Measurements from ENCODE around the gene HMCN2. TPM values are rescaled to one million over a fixed set of nuclear protein-coding genes. Genes with fewer than 3 reads are reported as not detected.

HMCN2 gene
- polyA plus RNA-seq, 2 of the 4 experiments (the other 2 are of a cell fraction), result 0.01 TPM; not detected in 1

GRCh38 chr9:130222833-130223232, 42.7 kb upstream of the HMCN2 start:
- no peaks in the 10 kb centered on the region for H3K4me1 ChIP-seq
- WGBS (ENCODE audit: missing lambda C conversion rate), result 81% methylated on average over 8 of the region's 9 CpGs
- peaks cover 7% of the 10 kb centered on the region; the same call in 2 of the 3 replicates for H3K9me3 ChIP-seq
- no peak overlapping the region for H3K4me3 ChIP-seq
- no peak overlapping the region for H3K4me2 ChIP-seq
- ChIA-PET POLR2A (no interaction called here), CTCF (interaction anchor here (1.1 to 2.7 kb wide), 6 partner anchors 11 to 115 kb away, joined by 3 to 11 read pairs (median 4); no protein-coding TSS in a partner anchor)
- FAIRE-seq (no peak), DNase-seq (ENCODE audit: low read depth in 1 of 2, low spot score in 1 of 2) (no peak), ATAC-seq (no peak)
- TF ChIP-seq FOSL2 (IDR thresholded peaks at IDR 0.05), result no peak
- TF ChIP-seq FOSL2 (CRISPR knock-in tag; IDR thresholded peaks at IDR 0.05), result no peak
- TF ChIP-seq, protein P1, sequence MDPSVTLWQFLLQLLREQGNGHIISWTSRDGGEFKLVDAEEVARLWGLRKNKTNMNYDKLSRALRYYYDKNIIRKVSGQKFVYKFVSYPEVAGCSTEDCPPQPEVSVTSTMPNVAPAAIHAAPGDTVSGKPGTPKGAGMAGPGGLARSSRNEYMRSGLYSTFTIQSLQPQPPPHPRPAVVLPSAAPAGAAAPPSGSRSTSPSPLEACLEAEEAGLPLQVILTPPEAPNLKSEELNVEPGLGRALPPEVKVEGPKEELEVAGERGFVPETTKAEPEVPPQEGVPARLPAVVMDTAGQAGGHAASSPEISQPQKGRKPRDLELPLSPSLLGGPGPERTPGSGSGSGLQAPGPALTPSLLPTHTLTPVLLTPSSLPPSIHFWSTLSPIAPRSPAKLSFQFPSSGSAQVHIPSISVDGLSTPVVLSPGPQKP (IDR thresholded peaks at IDR 0.05; ENCODE audit: low read depth, low read length), result no peak
- no peak for TF ChIP-seq RAD21 (conservative IDR thresholded peaks at IDR 0.05 in 1 of 2, IDR thresholded peaks at IDR 0.05 in 1 of 2)
- TF ChIP-seq FOSB (CRISPR knock-in tag; IDR thresholded peaks at IDR 0.05), result no peak
- TF ChIP-seq EHMT2 (IDR thresholded peaks at IDR 0.05; ENCODE audit: low read depth), result no peak
- TF ChIP-seq RNF2 (IDR thresholded peaks at IDR 0.05; ENCODE audit: borderline replicate concordance, low read depth), result no peak
- no peak for TF ChIP-seq JUN (IDR thresholded peaks at IDR 0.05)
- no peak for TF ChIP-seq HES2 (IDR thresholded peaks at IDR 0.05)
- TF ChIP-seq NR3C1 (IDR thresholded peaks at IDR 0.05), result no peak
- no peak for TF ChIP-seq MAX (IDR thresholded peaks at IDR 0.05)
- no peak for TF ChIP-seq PBX3 (IDR thresholded peaks at IDR 0.05)
- no peak overlapping the region for H3K27ac ChIP-seq

DNA sequence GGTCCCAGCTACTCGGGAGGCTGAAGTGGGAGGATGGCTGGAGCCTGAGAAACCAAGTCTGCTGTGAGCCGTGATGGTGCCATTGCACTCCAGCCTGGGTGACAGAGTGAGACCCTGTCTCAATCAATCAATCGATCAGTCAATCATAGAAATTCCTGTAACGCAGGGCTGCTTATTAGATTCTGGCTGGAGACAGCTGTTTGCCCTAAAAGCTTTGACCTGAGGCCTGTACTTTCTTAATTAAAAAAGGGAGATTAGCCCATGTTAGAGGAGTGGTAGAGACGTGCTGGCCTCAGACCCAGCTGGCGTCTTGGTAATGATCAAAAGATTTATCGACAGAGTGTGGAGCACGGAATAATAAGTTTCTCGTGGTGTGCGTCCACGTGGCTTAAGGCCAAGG, 40.5 kb upstream of the HMCN2 start:
- WGBS (ENCODE audit: missing lambda C conversion rate), result 87% methylated on average over 11 of the region's 11 CpGs
- TF ChIP-seq, protein P2, sequence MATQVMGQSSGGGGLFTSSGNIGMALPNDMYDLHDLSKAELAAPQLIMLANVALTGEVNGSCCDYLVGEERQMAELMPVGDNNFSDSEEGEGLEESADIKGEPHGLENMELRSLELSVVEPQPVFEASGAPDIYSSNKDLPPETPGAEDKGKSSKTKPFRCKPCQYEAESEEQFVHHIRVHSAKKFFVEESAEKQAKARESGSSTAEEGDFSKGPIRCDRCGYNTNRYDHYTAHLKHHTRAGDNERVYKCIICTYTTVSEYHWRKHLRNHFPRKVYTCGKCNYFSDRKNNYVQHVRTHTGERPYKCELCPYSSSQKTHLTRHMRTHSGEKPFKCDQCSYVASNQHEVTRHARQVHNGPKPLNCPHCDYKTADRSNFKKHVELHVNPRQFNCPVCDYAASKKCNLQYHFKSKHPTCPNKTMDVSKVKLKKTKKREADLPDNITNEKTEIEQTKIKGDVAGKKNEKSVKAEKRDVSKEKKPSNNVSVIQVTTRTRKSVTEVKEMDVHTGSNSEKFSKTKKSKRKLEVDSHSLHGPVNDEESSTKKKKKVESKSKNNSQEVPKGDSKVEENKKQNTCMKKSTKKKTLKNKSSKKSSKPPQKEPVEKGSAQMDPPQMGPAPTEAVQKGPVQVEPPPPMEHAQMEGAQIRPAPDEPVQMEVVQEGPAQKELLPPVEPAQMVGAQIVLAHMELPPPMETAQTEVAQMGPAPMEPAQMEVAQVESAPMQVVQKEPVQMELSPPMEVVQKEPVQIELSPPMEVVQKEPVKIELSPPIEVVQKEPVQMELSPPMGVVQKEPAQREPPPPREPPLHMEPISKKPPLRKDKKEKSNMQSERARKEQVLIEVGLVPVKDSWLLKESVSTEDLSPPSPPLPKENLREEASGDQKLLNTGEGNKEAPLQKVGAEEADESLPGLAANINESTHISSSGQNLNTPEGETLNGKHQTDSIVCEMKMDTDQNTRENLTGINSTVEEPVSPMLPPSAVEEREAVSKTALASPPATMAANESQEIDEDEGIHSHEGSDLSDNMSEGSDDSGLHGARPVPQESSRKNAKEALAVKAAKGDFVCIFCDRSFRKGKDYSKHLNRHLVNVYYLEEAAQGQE (IDR thresholded peaks at IDR 0.05), result no peak
- TF ChIP-seq RAD21 (conservative IDR thresholded peaks at IDR 0.05 in 1 of 2, IDR thresholded peaks at IDR 0.05 in 1 of 2) (no peak), SMC3 (IDR thresholded peaks at IDR 0.05) (no peak), CEBPB (IDR thresholded peaks at IDR 0.05) (no peak)
- peaks cover 7% of the 10 kb centered on the region; the same call in 2 of the 3 replicates for H3K9me3 ChIP-seq
- ChIA-PET POLR2A (no interaction called here), CTCF (interaction anchor here (1.1 to 3.2 kb wide), 6 partner anchors 10 to 118 kb away, joined by 3 to 27 read pairs (median 6); no protein-coding TSS in a partner anchor)
- ATAC-seq, result no peak
- no peak for FAIRE-seq
- no peaks in the 10 kb centered on the region for H3K4me1 ChIP-seq
- H3K4me2 ChIP-seq, result no peak overlapping the region
- H3K4me3 ChIP-seq, result no peak overlapping the region
- no peak for DNase-seq (ENCODE audit: low read depth in 1 of 2, low spot score in 1 of 2)
- no peak overlapping the region for H3K27ac ChIP-seq

GRCh38 chr9:130225586-130225985, 40.0 kb upstream of the HMCN2 start:
- H3K4me3 ChIP-seq, result no peak overlapping the region
- no peak overlapping the region for H3K27ac ChIP-seq
- DNase-seq (ENCODE audit: low read depth in 1 of 2, low spot score in 1 of 2) (no peak), FAIRE-seq (no peak), ATAC-seq (no peak)
- ChIA-PET CTCF (interaction anchor here (0.5 to 3.2 kb wide), 7 partner anchors 9 to 721 kb away, joined by 3 to 27 read pairs (median 6); no protein-coding TSS in a partner anchor), POLR2A (no interaction called here)
- WGBS (ENCODE audit: missing lambda C conversion rate), result 94% methylated on average over 20 of the region's 20 CpGs
- H3K4me1 ChIP-seq, result no peaks in the 10 kb centered on the region
- H3K9me3 ChIP-seq, result peaks cover 7% of the 10 kb centered on the region; the same call in 2 of the 3 replicates
- TF ChIP-seq TP53 (CRISPR knock-in tag; IDR thresholded peaks at IDR 0.05), result no peak
- TF ChIP-seq SMC3 (IDR thresholded peaks at IDR 0.05), result no peak
- TF ChIP-seq CHD4 (IDR thresholded peaks at IDR 0.05; ENCODE audit: borderline replicate concordance), result no peak
- TF ChIP-seq POLR2A (IDR thresholded peaks at IDR 0.05; ENCODE audit: low read length), result no peak
- TF ChIP-seq, protein P3, sequence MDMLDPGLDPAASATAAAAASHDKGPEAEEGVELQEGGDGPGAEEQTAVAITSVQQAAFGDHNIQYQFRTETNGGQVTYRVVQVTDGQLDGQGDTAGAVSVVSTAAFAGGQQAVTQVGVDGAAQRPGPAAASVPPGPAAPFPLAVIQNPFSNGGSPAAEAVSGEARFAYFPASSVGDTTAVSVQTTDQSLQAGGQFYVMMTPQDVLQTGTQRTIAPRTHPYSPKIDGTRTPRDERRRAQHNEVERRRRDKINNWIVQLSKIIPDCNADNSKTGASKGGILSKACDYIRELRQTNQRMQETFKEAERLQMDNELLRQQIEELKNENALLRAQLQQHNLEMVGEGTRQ (IDR thresholded peaks at IDR 0.05), result no peak
- TF ChIP-seq, protein P1 (IDR thresholded peaks at IDR 0.05; ENCODE audit: low read depth, low read length), result no peak
- TF ChIP-seq RAD21 (conservative IDR thresholded peaks at IDR 0.05 in 1 of 2, IDR thresholded peaks at IDR 0.05 in 1 of 2), result no peak
- no peak for TF ChIP-seq CBX2 (IDR thresholded peaks at IDR 0.05; ENCODE audit: borderline replicate concordance, low read depth)
- no peak for TF ChIP-seq NR3C1 (IDR thresholded peaks at IDR 0.05)
- no peak for TF ChIP-seq KDM5A (IDR thresholded peaks at IDR 0.05)
- no peak for TF ChIP-seq PHF8 (IDR thresholded peaks at IDR 0.05; ENCODE audit: borderline replicate concordance, low read depth)
- TF ChIP-seq RFX5 (IDR thresholded peaks at IDR 0.05), result no peak
- H3K4me2 ChIP-seq, result no peak overlapping the region
